ENCODE data around the gene ATG7.

GRCh38 chr3:11477407-11477911, 205.3 kb downstream of the ATG7 start:
- TF ChIP-seq, protein P1, sequence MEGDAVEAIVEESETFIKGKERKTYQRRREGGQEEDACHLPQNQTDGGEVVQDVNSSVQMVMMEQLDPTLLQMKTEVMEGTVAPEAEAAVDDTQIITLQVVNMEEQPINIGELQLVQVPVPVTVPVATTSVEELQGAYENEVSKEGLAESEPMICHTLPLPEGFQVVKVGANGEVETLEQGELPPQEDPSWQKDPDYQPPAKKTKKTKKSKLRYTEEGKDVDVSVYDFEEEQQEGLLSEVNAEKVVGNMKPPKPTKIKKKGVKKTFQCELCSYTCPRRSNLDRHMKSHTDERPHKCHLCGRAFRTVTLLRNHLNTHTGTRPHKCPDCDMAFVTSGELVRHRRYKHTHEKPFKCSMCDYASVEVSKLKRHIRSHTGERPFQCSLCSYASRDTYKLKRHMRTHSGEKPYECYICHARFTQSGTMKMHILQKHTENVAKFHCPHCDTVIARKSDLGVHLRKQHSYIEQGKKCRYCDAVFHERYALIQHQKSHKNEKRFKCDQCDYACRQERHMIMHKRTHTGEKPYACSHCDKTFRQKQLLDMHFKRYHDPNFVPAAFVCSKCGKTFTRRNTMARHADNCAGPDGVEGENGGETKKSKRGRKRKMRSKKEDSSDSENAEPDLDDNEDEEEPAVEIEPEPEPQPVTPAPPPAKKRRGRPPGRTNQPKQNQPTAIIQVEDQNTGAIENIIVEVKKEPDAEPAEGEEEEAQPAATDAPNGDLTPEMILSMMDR (optimal IDR thresholded peaks at IDR 0.05 in 1 of 3, IDR thresholded peaks at IDR 0.05 in 1 of 3, conservative IDR thresholded peaks at IDR 0.05 in 1 of 3; ENCODE audit: extremely low read depth in 1 of 3, insufficient read depth in 2 of 3, low read length in 3 of 3), result no peak
- TF ChIP-seq EZH2 (IDR thresholded peaks at IDR 0.05; ENCODE audit: low read length), result no peak

Measured in keratinocyte (primary cell).